ENCODE measurements around the gene KCNK7.

- TF ChIP-seq CTCF (IDR thresholded peaks at IDR 0.05) (no peak), POLR2A (IDR thresholded peaks at IDR 0.05) (no peak)
These were observed at the start of gene KCNK7 for GRCh38 chr11:65595543-65596281.

All from body of pancreas (tissue), 4 donors.